A549 (cell line): Measurements from ENCODE around the gene SMU1. TPM values are rescaled to one million over a fixed set of nuclear protein-coding genes. Genes with fewer than 3 reads are reported as not detected.
A peak's percentile ranks its signal among the peaks of the same experiment; 100 is the strongest.

ENCODE experiments used
- ATAC-seq, 2 experiments: fragments of 200-7000 bp in 1 of 2; fragments of >200 bp in 1 of 2; cut with Nextera tagmentation in 1 of 2; cut with Tn5 transposase in 1 of 2; 3 replicates each; pipeline versions ENCODE4 v1.8.0 to v1.9.1; 2018 to 2020; ENCODE audit warnings: mild to moderate bottlenecking in 1 of 2, moderate library complexity in 1 of 2
- CTCF ChIA-PET: fragments of 300-600 bp; sonication (Branson Sonifier 250); formaldehyde crosslinking; extraction: SDS; loops from one replicate; lab custom pipeline; 2021; ENCODE audit warnings: antibody characterized with exemption, inconsistent platforms; lab: Yijun Ruan, JAX
- POLR2A ChIA-PET: fragments of 350-600 bp; formaldehyde crosslinking; extraction: SDS; loops from one replicate; lab custom pipeline; 2021; ENCODE audit warnings: antibody characterized with exemption, inconsistent platforms; lab: Yijun Ruan, JAX
- DNase-seq, 2 experiments: peaks; one replicate each; pipeline versions ENCODE4 v3.0.0 to v3.0.0-alpha.2; 2011 to 2016; ENCODE audit warnings: low read depth in 1 of 2, low spot score in 1 of 2
- FAIRE-seq: peaks from 2 replicates; lab custom pipeline; 2011; peaks lifted over from hg19 to GRCh38; lab: Jason Lieb, UNC
- H3K27ac ChIP-seq, 2 experiments: fragments of >200 bp; sonication (Bioruptor Twin); formaldehyde crosslinking; 3 replicates each; pipeline ENCODE4 v1.5.1; 2016 to 2017
- H3K4me1 ChIP-seq: fragments of >200 bp; sonication (Bioruptor Twin); formaldehyde crosslinking; 3 replicates; pipeline ENCODE4 v1.6.1; 2016
- H3K4me2 ChIP-seq: fragments of >200 bp; sonication (Bioruptor Twin); formaldehyde crosslinking; 3 replicates; pipeline ENCODE4 v1.6.1; 2016
- H3K4me3 ChIP-seq: fragments of >200 bp; sonication (Bioruptor Twin); formaldehyde crosslinking; 3 replicates; pipeline ENCODE4 v1.5.1; 2016
- H3K9me3 ChIP-seq: fragments of >200 bp; sonication (Bioruptor Twin); formaldehyde crosslinking; 3 replicates; pipeline ENCODE4 v1.6.1; 2016
- CBX8 ChIP-seq: fragments of 200-600 bp; sonication (generic); IDR thresholded peaks from 2 replicates; pipeline ENCODE4 v1.6.1; 2016
- E2F6 ChIP-seq: IDR thresholded peaks from 2 replicates; pipeline ENCODE4 v1.6.1; 2012; ENCODE audit warnings: low read depth, borderline replicate concordance
- EHMT2 ChIP-seq: fragments of 200-600 bp; sonication (generic); IDR thresholded peaks from 2 replicates; pipeline ENCODE4 v1.6.1; 2016; ENCODE audit warnings: antibody characterized with exemption, low read depth, mild to moderate bottlenecking, moderate library complexity
- ESRRA ChIP-seq: fragments of 150-350 bp; IDR thresholded peaks from 2 replicates; pipeline ENCODE4 v1.6.1; 2014; ENCODE audit warnings: mild to moderate bottlenecking, low read length, borderline replicate concordance
- FOSL2 ChIP-seq, 2 experiments: fragments of 450-650 bp in 1 of 2; fragments of >200 bp in 1 of 2; sonication (Bioruptor Twin) in 1 of 2; formaldehyde crosslinking; IDR thresholded peaks; 2 replicates each; pipeline versions ENCODE4 v1.5.0 to v1.6.1; 2016 to 2020; ENCODE audit warnings: mild to moderate bottlenecking in 1 of 2, moderate library complexity in 1 of 2
- FOXS1 ChIP-seq: fragments of 250-450 bp; sonication (Bioruptor Pico); IDR thresholded peaks from 2 replicates; pipeline ENCODE4 v1.5.0; 2020; ENCODE audit warnings: mild to moderate bottlenecking, moderate library complexity
- GATA3 ChIP-seq: IDR thresholded peaks from 2 replicates; pipeline ENCODE4 v1.6.1; 2012; ENCODE audit warnings: borderline replicate concordance
- HEYL ChIP-seq: fragments of 250-450 bp; sonication (Bioruptor Pico); IDR thresholded peaks from 2 replicates; pipeline ENCODE4 v1.8.0; 2021; ENCODE audit warnings: mild to moderate bottlenecking, moderate library complexity
- KDM1A ChIP-seq: fragments of 200-600 bp; sonication (generic); IDR thresholded peaks from 2 replicates; pipeline ENCODE4 v1.6.1; 2016; ENCODE audit warnings: low read depth, mild to moderate bottlenecking
- MAZ ChIP-seq: fragments of 150-350 bp; IDR thresholded peaks from 2 replicates; pipeline ENCODE4 v1.6.1; 2014; ENCODE audit warnings: antibody characterized with exemption, low read depth, low read length, borderline replicate concordance
- MYC ChIP-seq: IDR thresholded peaks from 2 replicates; pipeline ENCODE4 v1.6.1; 2012; ENCODE audit warnings: mild to moderate bottlenecking, inconsistent platforms, low read length, improper control_type of control experiment, borderline replicate concordance
- NFE2L2 ChIP-seq: fragments of 150-350 bp; conservative IDR thresholded peaks from 2 replicates; pipeline ENCODE4 v1.6.1; 2014; ENCODE audit warnings: low read length
- PBX3 ChIP-seq: IDR thresholded peaks from 2 replicates; pipeline ENCODE4 v1.6.1; 2012
- PHF8 ChIP-seq: fragments of 200-600 bp; sonication (generic); IDR thresholded peaks from 2 replicates; pipeline ENCODE4 v1.6.1; 2016; ENCODE audit warnings: low read depth, mild to moderate bottlenecking, antibody characterized with exemption, moderate library complexity, borderline replicate concordance
- POLR2A ChIP-seq: IDR thresholded peaks from 2 replicates; pipeline ENCODE4 v1.6.1; 2012; ENCODE audit warnings: mild to moderate bottlenecking, low read length
- RAD21 ChIP-seq, 2 experiments: fragments of >200 bp in 1 of 2; sonication (Bioruptor Twin) in 1 of 2; formaldehyde crosslinking in 1 of 2; IDR thresholded peaks in 1 of 2; conservative IDR thresholded peaks in 1 of 2; 2 replicates in 1 of 2; 3 replicates in 1 of 2; pipeline ENCODE4 v1.6.1; 2012 to 2018; ENCODE audit warnings: inconsistent platforms in 1 of 2
- RARB ChIP-seq: fragments of 250-450 bp; sonication (Bioruptor Pico); IDR thresholded peaks from 2 replicates; pipeline ENCODE4 v1.8.0; 2021; ENCODE audit warnings: mild to moderate bottlenecking, moderate library complexity
- RCOR1 ChIP-seq: fragments of 150-350 bp; IDR thresholded peaks from 2 replicates; pipeline ENCODE4 v1.6.1; 2014; ENCODE audit warnings: antibody characterized with exemption, low read length, low read depth
- SMC3 ChIP-seq: fragments of >200 bp; sonication (Bioruptor Twin); formaldehyde crosslinking; IDR thresholded peaks from 3 replicates; pipeline ENCODE4 v1.6.1; 2018; ENCODE audit warnings: inconsistent platforms
- TFCP2L1 ChIP-seq: fragments of 250-450 bp; sonication (Bioruptor Pico); IDR thresholded peaks from 2 replicates; pipeline ENCODE4 v1.5.0; 2021; ENCODE audit warnings: mild to moderate bottlenecking
- TP53 ChIP-seq: fragments of 250-450 bp; sonication (Bioruptor Pico); IDR thresholded peaks from 2 replicates; pipeline ENCODE4 v1.5.0; 2021; ENCODE audit warnings: mild to moderate bottlenecking, moderate library complexity
- ZFP36 ChIP-seq: fragments of 450-650 bp; IDR thresholded peaks from 2 replicates; pipeline ENCODE4 v1.6.1; 2014; ENCODE audit warnings: borderline replicate concordance; ENCODE audit not compliant: partially characterized antibody
- ZSCAN20 ChIP-seq: fragments of 250-450 bp; sonication (Bioruptor Pico); IDR thresholded peaks from 2 replicates; pipeline ENCODE4 v1.8.0; 2022; ENCODE audit warnings: mild to moderate bottlenecking, moderate library complexity
- WGBS: methylation state at CpG from one replicate; pipeline ENCODE4 v1.1.6; 2017; ENCODE audit errors: missing lambda C conversion rate; 5-methylcytosine and 5-hydroxymethylcytosine counted together
- polyA plus RNA-seq, 4 experiments: library from polyadenylated mRNA; depleted of rRNA in 3 of 4; stranded (reverse); fragments of >200 nt; fragmentation: RNase III in 1 of 4; extraction: RNeasy Plus Mini Kit Qiagen cat#74134 plus additional on column Dnase treatment in 1 of 4; gene quantifications; 2 replicates in 3 of 4; 3 replicates in 1 of 4; pipeline ENCODE4 v1.2.3, GENCODE V29; 2011 to 2017

The SMU1 gene
- polyA plus RNA-seq, 2 of the 4 experiments (the other 2 are of a cell fraction) = 25.0 to 26.0 TPM

- FAIRE-seq (no peak), ATAC-seq (peak; percentile 34 to 44; a peak in 2 of 6 replicates), DNase-seq (no peak)
- H3K4me2 ChIP-seq = no peak overlapping the region
- H3K4me1 ChIP-seq = no peaks in the 10 kb centered on the region
- ChIA-PET POLR2A (interaction anchor here (4.3 kb wide), 1 partner anchor 10 kb away, joined by 41 read pairs; the partner anchor contains the start of gene DNAJA1), CTCF (no interaction called here)
- no peaks in the 10 kb centered on the region for H3K9me3 ChIP-seq
- no peak overlapping the region for H3K27ac ChIP-seq
- H3K4me3 ChIP-seq = no peak overlapping the region
- 81% methylated on average over 1 of the region's 1 CpG for WGBS
- TF ChIP-seq HEYL (no peak), NFE2L2 (no peak), E2F6 (no peak), ZSCAN20 (no peak), POLR2A (no peak)
Observed at GRCh38 chr9:33014665-33015014, 61.8 kb downstream of the SMU1 start.

- no peaks in the 10 kb centered on the region for H3K4me1 ChIP-seq
- H3K4me3 ChIP-seq = no peak overlapping the region
- POLR2A ChIA-PET = interaction anchor here (4.3 kb wide), 1 partner anchor 11 kb away, joined by 41 read pairs; the partner anchor contains the start of gene DNAJA1
- TF ChIP-seq NFE2L2 = no peak
- TF ChIP-seq RARB = no peak
- TF ChIP-seq SMC3 = no peak
- no peak for TF ChIP-seq PHF8
- no peak for TF ChIP-seq FOXS1 (CRISPR knock-in tag)
- no peak for TF ChIP-seq CBX8
- no peak for TF ChIP-seq MAZ
- no peak for TF ChIP-seq MYC
- no peak for TF ChIP-seq TFCP2L1 (CRISPR knock-in tag)
- TF ChIP-seq PBX3 = no peak
- TF ChIP-seq GATA3 = no peak
- no peak for TF ChIP-seq EHMT2
- TF ChIP-seq FOSL2 (IDR thresholded peaks at IDR 0.05) = no peak
- no peak for TF ChIP-seq FOSL2 (CRISPR knock-in tag; IDR thresholded peaks at IDR 0.05)
- no peaks in the 10 kb centered on the region for H3K9me3 ChIP-seq
- no peak overlapping the region for H3K27ac ChIP-seq
- CTCF ChIA-PET = no interaction called here
- FAIRE-seq (no peak), ATAC-seq (peak in 1 of 2 experiments; percentile 25; a peak in 1 of 6 replicates), DNase-seq (no peak)
- WGBS = 95% methylated on average over 2 of the region's 2 CpGs
- no peak overlapping the region for H3K4me2 ChIP-seq
Observed at GRCh38 chr9:33013962-33014664, 62.4 kb downstream of the SMU1 start.

GRCh38 chr9:33012328-33013069 lies 64.0 kb downstream of the SMU1 start:
- TF ChIP-seq RAD21 (conservative IDR thresholded peaks at IDR 0.05 in 1 of 2, IDR thresholded peaks at IDR 0.05 in 1 of 2) (no peak), TP53 (CRISPR knock-in tag) (no peak), KDM1A (no peak), RARB (no peak), POLR2A (no peak), RCOR1 (no peak), ZFP36 (no peak), ESRRA (no peak), NFE2L2 (no peak)
- CTCF ChIA-PET = interaction anchor here (1.0 to 1.4 kb wide), 3 partner anchors 12 to 13 kb away, joined by 3 to 4 read pairs (median 3); partner anchors contain the start of gene DNAJA1
- Histone ChIP-seq H3K27ac (no peak overlapping the region), H3K4me1 (no peaks in the 10 kb centered on the region), H3K9me3 (no peaks in the 10 kb centered on the region), H3K4me3 (no peak overlapping the region), H3K4me2 (no peak overlapping the region)
- POLR2A ChIA-PET = interaction anchor here (1.1 to 4.3 kb wide), 2 partner anchors 12 kb away, joined by 3 to 41 read pairs; partner anchors contain the start of genes APTX and DNAJA1
- FAIRE-seq = no peak
- 88% methylated on average over 3 of the region's 3 CpGs for WGBS
- peak; percentile 31 to 35; a peak in 1 of 6 replicates for ATAC-seq
- no peak for DNase-seq
